B cell (primary cell): ENCODE results near the gene TTYH3.

ENCODE experiments used
- CTCF ChIP-seq: fragments of 200-600 bp; IDR thresholded peaks from one replicate; pipeline ENCODE4 v1.8.0; 2022; ENCODE audit warnings: antibody characterized with exemption, mild to moderate bottlenecking
- EZH2 ChIP-seq: IDR thresholded peaks from 2 replicates; pipeline ENCODE4 v1.6.1; 2012; ENCODE audit warnings: borderline replicate concordance, low read depth, mild to moderate bottlenecking, moderate library complexity, low read length; ENCODE audit not compliant: insufficient read depth, poor library complexity, severe bottlenecking

GRCh38 chr7:2640482-2640830 is 8.7 kb downstream of the TTYH3 start:
- no peak for TF ChIP-seq CTCF
- TF ChIP-seq EZH2, result no peak
